Tibial artery (tissue), 4 donors: ENCODE measurements around the gene RAD51B.

ENCODE experiments used
- DNase-seq, 2 donors: peaks; one replicate each; pipeline ENCODE4 v3.0.0-alpha.2; 2019
- H3K27ac ChIP-seq, 2 donors: fragments of 200-600 bp; sonication (generic) in 1 of 2; 1 replicate in 1 of 2; 2 replicates in 1 of 2; pipeline ENCODE4 v1.5.1; 2018 to 2019; ENCODE audit warnings: mild to moderate bottlenecking in 1 of 2
- H3K27me3 ChIP-seq, 2 donors: fragments of 200-600 bp; sonication (generic) in 1 of 2; one replicate each; pipeline versions ENCODE4 v1.5.1 to v1.6.0; 2016 to 2019
- H3K36me3 ChIP-seq, 3 donors: fragments of 200-600 bp; sonication (generic) in 2 of 3; one replicate each; pipeline ENCODE4 v1.5.1; 2016 to 2019; ENCODE audit warnings: mild to moderate bottlenecking in 2 of 3
- H3K4me1 ChIP-seq, 4 donors: fragments of 200-600 bp; sonication (generic) in 2 of 4; 1 replicate in 3 of 4; 2 replicates in 1 of 4; pipeline ENCODE4 v1.5.1; 2016 to 2019
- H3K4me3 ChIP-seq, 2 donors: fragments of 200-600 bp; sonication (generic) in 1 of 2; 1 replicate in 1 of 2; 2 replicates in 1 of 2; pipeline ENCODE4 v1.5.1; 2018 to 2019; ENCODE audit warnings: mild to moderate bottlenecking in 2 of 2
- H3K9me3 ChIP-seq, 3 donors: fragments of 200-600 bp; sonication (generic) in 1 of 3; one replicate each; pipeline ENCODE4 v1.5.1; 2016 to 2019
- CTCF ChIP-seq, 2 experiments: fragments of 200-600 bp in 1 of 2; fragments of 450-650 bp in 1 of 2; IDR thresholded peaks; one replicate each; pipeline ENCODE4 v1.5.1; 2017 to 2019; ENCODE audit warnings: antibody characterized with exemption in 2 of 2, mild to moderate bottlenecking in 1 of 2, moderate library complexity in 1 of 2
- intact Hi-C: fragments of 100-400 bp; cut with DNase I; formaldehyde crosslinking; loops from one replicate; pipeline ENCODE4 v1.15.0; 2023; ENCODE audit warnings: low total_unique reads

RAD51B gene

GRCh38 chr14:68291820-68292219 lies 472.2 kb downstream of the RAD51B start:
- intact Hi-C loops, result no loop called here
- H3K9me3 ChIP-seq, result no peaks in the 10 kb centered on the region
- H3K36me3 ChIP-seq, result no peaks in the 10 kb centered on the region
- TF ChIP-seq CTCF (IDR thresholded peaks at IDR 0.05), result no peak
- H3K27me3 ChIP-seq, result no peaks in the 10 kb centered on the region
- DNase-seq, result no peak
- H3K27ac ChIP-seq, result no peak overlapping the region
- H3K4me1 ChIP-seq, result no peaks in the 10 kb centered on the region
- H3K4me3 ChIP-seq, result no peak overlapping the region

- Histone ChIP-seq H3K36me3 (no peaks in the 10 kb centered on the region), H3K27me3 (no peaks in the 10 kb centered on the region), H3K27ac (no peak overlapping the region), H3K9me3 (no peaks in the 10 kb centered on the region), H3K4me1 (peaks cover 0 to 7% (median under 1%) of the 10 kb centered on the region in 4 donors), H3K4me3 (no peak overlapping the region)
- intact Hi-C loops, result no loop called here
- TF ChIP-seq CTCF (IDR thresholded peaks at IDR 0.05), result no peak
- DNase-seq, result no peak
Measured at GRCh38 chr14:68292441-68293215, 473.0 kb downstream of the RAD51B start.

GRCh38 chr14:68293404-68293803 lies 473.8 kb downstream of the RAD51B start:
- Histone ChIP-seq H3K27me3 (no peaks in the 10 kb centered on the region), H3K4me1 (peaks cover 0 to 14% (median 2%) of the 10 kb centered on the region in 4 donors), H3K9me3 (no peaks in the 10 kb centered on the region), H3K4me3 (no peak overlapping the region), H3K36me3 (no peaks in the 10 kb centered on the region), H3K27ac (no peak overlapping the region)
- no peak for TF ChIP-seq CTCF (IDR thresholded peaks at IDR 0.05)
- intact Hi-C loops, result no loop called here
- no peak for DNase-seq

- H3K4me1 ChIP-seq, result peaks cover 0 to 14% (median 2%) of the 10 kb centered on the region in 4 donors
- no peaks in the 10 kb centered on the region for H3K9me3 ChIP-seq
- DNase-seq, result no peak
- H3K27ac ChIP-seq, result no peak overlapping the region
- no peaks in the 10 kb centered on the region for H3K36me3 ChIP-seq
- no peaks in the 10 kb centered on the region for H3K27me3 ChIP-seq
- TF ChIP-seq CTCF (IDR thresholded peaks at IDR 0.05), result no peak
- intact Hi-C loops, result no loop called here
- no peak overlapping the region for H3K4me3 ChIP-seq
Measured at GRCh38 chr14:68295316-68295816, 475.8 kb downstream of the RAD51B start.

- intact Hi-C loops, result no loop called here
- no peak for DNase-seq
Measured at GRCh38 chr14:68297039-68297438, 477.5 kb downstream of the RAD51B start.

More at GRCh38 chr14:68297039-68297438, 477.5 kb downstream of the RAD51B start:
- Histone ChIP-seq H3K9me3 (no peaks in the 10 kb centered on the region), H3K4me1 (peaks cover 0 to 14% (median 2%) of the 10 kb centered on the region in 4 donors), H3K27me3 (no peaks in the 10 kb centered on the region), H3K27ac (peak overlapping the region; percentile 51 to 54), H3K4me3 (no peak overlapping the region), H3K36me3 (no peaks in the 10 kb centered on the region)
- TF ChIP-seq CTCF (IDR thresholded peaks at IDR 0.05), result no peak
